ENCODE measurements around the gene GMCL1. TPM values are rescaled to one million over a fixed set of nuclear protein-coding genes. Genes with fewer than 3 reads are reported as not detected.

Gene GMCL1, protein sequence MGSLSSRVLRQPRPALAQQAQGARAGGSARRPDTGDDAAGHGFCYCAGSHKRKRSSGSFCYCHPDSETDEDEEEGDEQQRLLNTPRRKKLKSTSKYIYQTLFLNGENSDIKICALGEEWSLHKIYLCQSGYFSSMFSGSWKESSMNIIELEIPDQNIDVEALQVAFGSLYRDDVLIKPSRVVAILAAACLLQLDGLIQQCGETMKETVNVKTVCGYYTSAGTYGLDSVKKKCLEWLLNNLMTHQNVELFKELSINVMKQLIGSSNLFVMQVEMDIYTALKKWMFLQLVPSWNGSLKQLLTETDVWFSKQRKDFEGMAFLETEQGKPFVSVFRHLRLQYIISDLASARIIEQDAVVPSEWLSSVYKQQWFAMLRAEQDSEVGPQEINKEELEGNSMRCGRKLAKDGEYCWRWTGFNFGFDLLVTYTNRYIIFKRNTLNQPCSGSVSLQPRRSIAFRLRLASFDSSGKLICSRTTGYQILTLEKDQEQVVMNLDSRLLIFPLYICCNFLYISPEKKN
- total RNA-seq: 10 to 100 TPM; 20.6 to 22.1 TPM

DNA sequence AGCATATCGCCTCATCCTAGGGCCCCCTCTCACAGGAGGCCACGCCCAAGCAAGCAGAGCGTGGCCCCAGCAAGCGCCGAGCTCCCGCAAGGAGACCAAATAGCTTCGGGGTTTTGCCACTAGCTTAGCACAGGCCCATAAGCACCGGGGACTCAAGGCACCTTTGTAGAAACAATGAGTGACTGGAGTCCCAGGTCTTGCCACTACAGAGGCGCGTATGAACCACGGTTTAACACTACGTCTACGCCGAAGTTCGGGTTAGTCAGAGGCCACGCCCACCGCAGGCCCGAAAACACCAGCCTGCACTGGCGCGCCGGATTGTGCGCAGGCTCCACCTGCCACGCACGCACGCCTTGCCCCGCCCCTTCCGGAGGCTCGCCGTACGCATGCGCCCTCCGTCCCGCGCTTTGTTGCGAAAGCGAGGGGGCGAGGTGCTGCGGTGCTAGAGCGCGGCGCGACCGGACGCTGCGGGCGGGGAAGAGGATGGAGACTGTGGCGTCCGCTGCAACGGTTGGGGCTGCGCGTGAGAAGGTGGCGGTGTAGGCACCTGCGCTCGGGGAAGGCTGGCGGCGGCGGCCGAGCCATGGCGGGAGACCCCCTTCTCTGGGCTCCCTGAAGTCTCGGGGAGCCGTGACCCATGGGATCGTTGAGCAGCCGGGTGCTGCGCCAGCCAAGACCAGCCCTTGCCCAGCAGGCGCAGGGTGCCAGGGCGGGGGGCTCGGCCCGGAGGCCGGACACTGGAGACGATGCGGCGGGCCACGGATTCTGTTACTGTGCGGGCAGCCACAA is at the start of gene GMCL1:
Gene GMCL1, plus strand, starts transcription at position 405 of the 789 bp plus-strand sequence. Its CDS starts 233 bp downstream, at position 638.
- peaks cover 40% of the 10 kb centered on the region for H3K4me1 Mint-ChIP-seq (ENCODE audit: low read depth)
- H3K4me3 Mint-ChIP-seq: peak within 1 kb of the TSS; percentile 81
- peaks cover 13% of the 10 kb centered on the region for H3K36me3 Mint-ChIP-seq
- ChIA-PET POLR2A (interaction anchor here (1.8 kb wide), 1 partner anchor 88 kb away, joined by 5 read pairs; the partner anchor contains the start of gene ANXA4), CTCF (interaction anchor here (0.7 to 2.7 kb wide), 6 partner anchors 11 to 265 kb away, joined by 3 to 17 read pairs (median 6); no protein-coding TSS in a partner anchor)
- H3K27ac Mint-ChIP-seq: peak within 1 kb of the TSS; percentile 92
- H3K9me3 Mint-ChIP-seq: no peaks in the 10 kb centered on the region
- H3K27me3 Mint-ChIP-seq: no peaks in the 10 kb centered on the region
- intact Hi-C loops (cut with micrococcal nuclease): loop anchor here (1.0 to 5.0 kb wide), 8 partner anchors 65 to 1362 kb away; partner anchors contain the start of genes APLF, FAM136A, FBXO48 and NFU1
- peak; percentile 99 for DNase-seq

DNA sequence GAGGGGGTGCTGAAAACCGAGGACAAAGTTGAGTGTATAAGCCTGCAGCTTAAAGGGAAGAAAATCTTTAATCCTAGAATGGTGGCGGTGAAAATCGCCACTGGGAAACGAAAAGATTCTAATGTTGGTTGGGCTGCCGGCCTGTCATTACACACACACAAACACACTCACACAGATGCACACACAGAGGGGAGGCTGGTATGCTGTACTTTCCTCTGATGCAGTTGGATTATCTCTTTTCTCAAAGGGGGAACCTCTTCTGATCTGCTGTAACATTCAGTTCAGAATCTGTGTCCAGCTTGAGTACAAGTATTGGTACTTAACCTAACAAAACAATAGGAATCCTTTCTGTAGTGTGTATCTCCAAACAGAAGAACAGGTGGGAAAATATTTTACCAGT is 48.5 kb upstream of the GMCL1 start:
- Mint-ChIP-seq H3K4me3 (no peak overlapping the region), H3K9me3 (peaks cover 11% of the 10 kb centered on the region), H3K27ac (no peak overlapping the region), H3K4me1 (ENCODE audit: low read depth) (peaks cover 6% of the 10 kb centered on the region), H3K27me3 (no peaks in the 10 kb centered on the region), H3K36me3 (no peaks in the 10 kb centered on the region)
- ChIA-PET CTCF (interaction anchor here (1.3 kb wide), 1 partner anchor 56 kb away, joined by 4 read pairs; no protein-coding TSS in a partner anchor), POLR2A (no interaction called here)
- DNase-seq: no peak
- intact Hi-C loops (cut with micrococcal nuclease): no loop called here

DNA sequence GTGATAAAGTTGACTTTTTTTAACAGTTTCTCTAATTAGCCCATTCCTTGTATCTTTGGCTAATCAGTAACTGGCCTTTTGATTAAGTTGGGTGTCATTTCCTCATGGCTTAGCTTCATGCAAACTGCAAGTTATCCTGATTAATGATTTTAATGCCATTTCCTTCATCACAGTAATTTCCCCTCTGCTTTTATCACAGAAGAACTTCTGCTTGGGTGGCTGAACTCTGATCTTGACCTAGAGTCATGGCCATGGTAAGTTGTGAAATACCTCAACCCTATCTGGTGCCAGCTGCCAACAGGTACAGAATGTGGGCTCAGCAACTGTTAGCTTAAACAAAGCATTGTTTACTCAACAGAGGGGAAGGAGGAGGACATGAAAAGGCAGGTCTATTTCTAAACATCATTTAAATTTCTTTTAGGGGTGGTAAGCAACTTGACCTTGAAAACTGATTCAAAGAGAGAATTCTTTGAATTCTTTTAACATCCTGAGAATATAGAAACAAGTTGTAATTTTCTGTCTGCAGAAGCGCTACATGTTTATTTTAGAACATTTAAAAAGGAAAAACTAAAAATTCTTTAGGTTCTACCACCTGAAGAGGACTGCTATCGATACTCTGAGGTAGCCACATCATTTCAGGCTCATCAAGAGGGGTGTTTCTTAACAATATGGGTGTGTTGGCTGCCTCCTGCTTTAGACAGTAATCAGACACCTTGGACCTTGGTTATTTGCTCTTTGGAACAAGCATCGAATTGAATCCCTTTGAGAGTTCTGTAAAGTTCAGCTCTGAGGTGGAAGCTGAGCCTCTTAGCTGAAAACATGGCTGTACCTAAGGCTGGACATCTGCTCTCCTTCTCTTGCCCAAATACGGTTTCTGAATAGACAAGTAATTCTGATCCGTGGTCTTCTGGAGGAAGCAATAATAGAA is 47.9 kb upstream of the GMCL1 start:
- no peak overlapping the region for H3K27ac Mint-ChIP-seq
- peaks cover 5% of the 10 kb centered on the region for H3K9me3 Mint-ChIP-seq
- no peak for DNase-seq
- no peaks in the 10 kb centered on the region for H3K36me3 Mint-ChIP-seq
- intact Hi-C loops (cut with micrococcal nuclease): no loop called here
- no peaks in the 10 kb centered on the region for H3K27me3 Mint-ChIP-seq
- H3K4me3 Mint-ChIP-seq: no peak overlapping the region
- ChIA-PET POLR2A (no interaction called here), CTCF (interaction anchor here (0.6 to 1.3 kb wide), 2 partner anchors 35 to 57 kb away, joined by 3 to 4 read pairs; no protein-coding TSS in a partner anchor)
- H3K4me1 Mint-ChIP-seq (ENCODE audit: low read depth): peaks cover 4% of the 10 kb centered on the region

DNA sequence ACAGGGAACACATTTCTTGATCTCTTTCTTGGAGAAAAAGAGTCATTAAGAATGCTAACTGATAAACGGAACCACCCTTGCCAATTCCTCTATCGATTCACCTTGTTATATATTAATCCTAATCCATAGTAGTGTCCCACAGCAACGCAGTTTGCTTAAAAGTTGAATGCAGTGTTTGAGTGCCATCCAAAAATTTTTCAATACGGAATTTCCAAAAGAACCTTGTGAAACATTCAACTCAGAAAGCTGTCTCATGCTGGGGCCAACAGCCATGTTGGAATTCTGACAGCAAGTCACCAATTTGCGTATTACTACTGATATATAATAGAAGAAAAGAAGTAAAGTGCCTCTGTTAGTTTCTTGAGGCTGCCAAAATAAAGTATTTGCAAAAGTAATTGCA is 45.2 kb upstream of the GMCL1 start:
- no peak for DNase-seq
- POLR2A ChIA-PET: no interaction called here
- intact Hi-C loops (cut with micrococcal nuclease): no loop called here
- H3K4me1 Mint-ChIP-seq (ENCODE audit: low read depth): peaks cover 3% of the 10 kb centered on the region
- no peak overlapping the region for H3K27ac Mint-ChIP-seq
- CTCF ChIA-PET: interaction anchor here (1.3 kb wide), 1 partner anchor 59 kb away, joined by 4 read pairs; no protein-coding TSS in a partner anchor
- no peaks in the 10 kb centered on the region for H3K9me3 Mint-ChIP-seq
- H3K4me3 Mint-ChIP-seq: no peak overlapping the region
- no peaks in the 10 kb centered on the region for H3K27me3 Mint-ChIP-seq
- H3K36me3 Mint-ChIP-seq: peaks cover 3% of the 10 kb centered on the region

DNA sequence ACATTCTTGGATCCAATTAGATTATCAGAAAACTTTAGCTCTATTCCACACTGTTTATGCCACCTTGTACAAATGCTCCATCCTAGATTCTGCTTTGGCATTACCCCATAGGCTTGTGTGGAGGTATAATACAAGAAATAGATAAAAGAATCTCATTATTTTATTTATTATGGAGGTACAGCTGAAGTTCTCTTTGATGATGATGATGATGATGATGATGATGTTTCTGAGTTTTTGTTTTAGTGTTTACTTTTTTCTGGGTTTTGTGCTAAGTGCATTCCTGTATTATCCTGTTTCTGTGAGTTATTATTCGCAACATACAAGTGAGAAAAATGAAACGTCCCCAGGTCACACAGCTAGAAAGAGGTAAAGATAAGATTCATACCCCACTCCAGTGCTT is 44.1 kb upstream of the GMCL1 start:
- no peak for DNase-seq
- POLR2A ChIA-PET: no interaction called here
- Mint-ChIP-seq H3K9me3 (no peaks in the 10 kb centered on the region), H3K27ac (no peak overlapping the region), H3K36me3 (peaks cover 3% of the 10 kb centered on the region), H3K27me3 (no peaks in the 10 kb centered on the region), H3K4me3 (no peak overlapping the region), H3K4me1 (ENCODE audit: low read depth) (peaks cover 3% of the 10 kb centered on the region)
- intact Hi-C loops (cut with micrococcal nuclease): no loop called here
- CTCF ChIA-PET: interaction anchor here (0.5 to 1.3 kb wide), 2 partner anchors 34 to 61 kb away, joined by 3 to 4 read pairs; no protein-coding TSS in a partner anchor

DNA sequence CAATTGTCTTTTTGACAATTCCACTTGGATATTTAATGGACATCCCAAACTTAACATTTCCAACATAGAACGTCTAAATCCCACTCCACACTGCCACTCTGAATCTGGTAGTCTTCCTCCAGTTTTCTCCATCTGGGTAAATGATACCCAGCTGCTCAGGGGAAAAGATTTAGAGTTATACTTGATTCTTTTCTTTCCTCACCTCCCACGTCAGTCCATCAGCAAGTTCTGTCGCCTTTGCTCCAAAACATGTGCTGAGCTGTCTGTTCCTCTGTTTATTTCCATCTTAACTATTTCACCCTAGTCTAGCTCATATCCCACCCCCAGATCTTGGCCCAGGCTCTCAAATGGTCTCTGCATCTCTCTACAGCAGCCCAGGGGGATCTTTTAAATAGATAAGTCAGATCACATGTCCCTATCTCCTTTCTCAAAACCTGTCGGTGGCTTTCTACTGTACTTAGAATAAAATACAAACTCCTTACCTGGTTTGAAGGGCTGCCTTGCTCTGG is 43.4 kb upstream of the GMCL1 start:
- Mint-ChIP-seq H3K36me3 (peaks cover 3% of the 10 kb centered on the region), H3K27ac (no peak overlapping the region), H3K27me3 (no peaks in the 10 kb centered on the region), H3K4me1 (ENCODE audit: low read depth) (peaks cover 3% of the 10 kb centered on the region), H3K4me3 (no peak overlapping the region), H3K9me3 (no peaks in the 10 kb centered on the region)
- no peak for DNase-seq
- intact Hi-C loops (cut with micrococcal nuclease): no loop called here
- POLR2A ChIA-PET: no interaction called here
- CTCF ChIA-PET: no interaction called here

DNA sequence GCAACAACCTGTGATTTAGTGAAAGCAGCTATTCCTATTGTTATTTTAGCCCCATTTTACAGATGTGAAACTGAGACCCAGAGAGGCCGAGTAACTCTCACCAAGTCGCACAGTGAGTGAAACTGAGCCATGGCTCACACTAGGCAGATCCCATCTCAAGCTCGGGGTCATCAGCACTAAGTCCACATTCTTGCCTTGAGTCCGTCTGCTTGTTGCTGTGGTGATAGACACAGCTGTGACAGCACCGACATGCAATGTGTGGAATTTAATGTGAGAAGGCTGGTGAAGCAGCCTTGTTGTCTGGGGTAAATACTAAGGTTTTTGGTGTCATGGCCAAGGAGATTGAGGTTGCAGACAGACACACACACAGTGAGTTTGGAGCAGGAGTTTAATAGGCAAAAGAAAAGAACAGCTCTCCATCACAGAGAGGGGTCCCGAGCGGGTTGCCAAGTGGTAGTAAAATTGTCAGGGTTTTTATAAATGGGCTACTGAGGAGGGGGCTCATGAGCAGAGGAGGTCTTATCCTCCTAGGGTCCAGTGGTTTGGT is 40.2 kb upstream of the GMCL1 start:
- H3K9me3 Mint-ChIP-seq: no peaks in the 10 kb centered on the region
- H3K4me3 Mint-ChIP-seq: no peak overlapping the region
- intact Hi-C loops (cut with micrococcal nuclease): no loop called here

DNA sequence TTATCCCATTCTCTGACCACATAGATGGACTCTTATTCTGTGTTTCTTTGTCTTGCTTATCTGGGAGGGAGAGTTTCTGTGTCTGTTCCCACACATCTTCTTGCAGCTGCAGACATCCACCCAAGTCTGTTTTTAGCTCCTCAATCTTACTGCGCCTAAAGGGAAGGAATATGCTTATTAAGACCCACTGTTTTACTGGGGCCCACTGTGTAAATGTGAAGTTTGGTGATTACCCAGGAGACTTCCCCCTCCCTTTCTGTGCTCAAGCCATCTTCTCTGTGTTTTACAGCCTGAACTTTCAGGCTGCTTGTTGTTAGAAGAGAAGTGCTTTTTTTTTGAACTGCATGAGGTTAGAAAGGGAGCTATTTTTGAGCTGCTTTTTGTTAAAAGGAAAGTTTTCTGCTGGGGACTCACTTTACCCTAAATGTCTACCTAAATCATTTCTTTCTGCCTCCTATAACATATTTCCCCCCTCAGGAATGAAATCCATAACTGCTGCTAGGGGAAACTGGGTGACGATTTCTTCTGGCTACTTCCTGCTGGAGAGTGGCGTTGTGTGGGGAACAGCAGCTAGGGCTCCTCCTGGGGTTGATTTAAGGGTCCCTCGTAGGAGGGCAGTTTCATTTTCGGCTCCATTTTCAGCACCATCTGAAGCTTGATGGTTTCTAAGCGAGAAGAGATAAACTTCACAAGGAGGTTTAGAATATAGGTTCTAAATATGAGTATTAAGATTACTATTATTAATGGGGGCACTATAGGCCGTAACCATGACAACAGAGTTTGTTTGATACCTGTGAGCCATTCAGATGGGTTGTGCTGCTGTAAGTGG is 39.5 kb upstream of the GMCL1 start:
- POLR2A ChIA-PET: no interaction called here
- CTCF ChIA-PET: interaction anchor here (1.4 to 1.8 kb wide), 2 partner anchors 27 to 65 kb away, joined by 5 to 9 read pairs; no protein-coding TSS in a partner anchor
- H3K27me3 Mint-ChIP-seq: no peaks in the 10 kb centered on the region
- H3K36me3 Mint-ChIP-seq: peaks cover 3% of the 10 kb centered on the region
- intact Hi-C loops (cut with micrococcal nuclease): no loop called here
- H3K9me3 Mint-ChIP-seq: no peaks in the 10 kb centered on the region
- H3K27ac Mint-ChIP-seq: no peak overlapping the region
- no peak for DNase-seq
- H3K4me1 Mint-ChIP-seq (ENCODE audit: low read depth): peaks cover 3% of the 10 kb centered on the region
- no peak overlapping the region for H3K4me3 Mint-ChIP-seq

More for the DNA sequence above, 40.2 kb upstream of the GMCL1 start:
- Mint-ChIP-seq H3K4me1 (ENCODE audit: low read depth) (peaks cover 3% of the 10 kb centered on the region), H3K27ac (no peak overlapping the region), H3K27me3 (no peaks in the 10 kb centered on the region), H3K36me3 (peaks cover 3% of the 10 kb centered on the region)
- ChIA-PET POLR2A (no interaction called here), CTCF (interaction anchor here (1.4 to 1.8 kb wide), 2 partner anchors 27 to 64 kb away, joined by 5 to 9 read pairs; no protein-coding TSS in a partner anchor)
- DNase-seq: no peak

DNA sequence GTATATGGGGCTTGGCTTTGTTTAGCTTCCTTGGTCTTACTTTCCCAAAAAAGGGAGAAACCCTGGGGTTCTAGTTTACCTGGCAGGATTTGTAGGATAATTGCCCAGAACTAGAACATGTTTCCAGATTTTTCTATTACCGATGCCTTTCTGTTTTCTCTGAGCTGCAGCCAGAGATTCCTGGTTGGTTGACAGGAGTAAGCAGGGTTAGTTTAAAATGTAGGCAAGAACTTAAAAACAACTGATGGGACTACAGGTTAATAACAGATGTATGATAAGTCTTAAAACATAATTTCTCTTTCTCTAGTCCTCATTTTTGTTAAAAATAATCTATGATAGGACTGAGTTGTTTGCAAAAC is 38.9 kb upstream of the GMCL1 start:
- Mint-ChIP-seq H3K9me3 (no peaks in the 10 kb centered on the region), H3K27me3 (no peaks in the 10 kb centered on the region), H3K27ac (no peak overlapping the region), H3K4me3 (no peak overlapping the region), H3K4me1 (ENCODE audit: low read depth) (peaks cover 3% of the 10 kb centered on the region), H3K36me3 (peaks cover 3% of the 10 kb centered on the region)
- CTCF ChIA-PET: interaction anchor here (1.4 to 1.8 kb wide), 2 partner anchors 26 to 66 kb away, joined by 5 to 9 read pairs; no protein-coding TSS in a partner anchor
- POLR2A ChIA-PET: no interaction called here
- intact Hi-C loops (cut with micrococcal nuclease): no loop called here
- no peak for DNase-seq

DNA sequence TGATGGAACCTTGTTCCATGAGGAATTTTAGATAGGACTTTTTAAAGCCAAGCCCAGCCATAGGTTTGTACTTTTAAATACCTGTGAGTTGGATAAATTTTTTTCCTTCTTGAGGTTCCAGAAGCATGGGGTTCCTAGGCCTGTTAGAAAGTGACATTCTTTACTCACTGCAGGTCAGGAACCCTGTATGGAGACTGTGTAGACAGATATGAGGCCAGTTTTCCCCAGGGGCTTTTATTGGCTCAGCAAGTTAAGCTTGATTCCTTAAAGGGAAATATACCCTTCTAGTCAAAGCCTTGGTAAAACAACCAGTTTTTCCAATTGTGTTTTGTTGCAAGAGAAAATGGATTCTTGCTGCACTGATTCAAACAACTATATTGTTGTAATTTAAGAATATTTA is 38.4 kb upstream of the GMCL1 start:
- Mint-ChIP-seq H3K27ac (no peak overlapping the region), H3K27me3 (no peaks in the 10 kb centered on the region), H3K4me1 (ENCODE audit: low read depth) (peaks cover 3% of the 10 kb centered on the region), H3K4me3 (no peak overlapping the region), H3K9me3 (no peaks in the 10 kb centered on the region), H3K36me3 (peaks cover 3% of the 10 kb centered on the region)
- no peak for DNase-seq
- ChIA-PET CTCF (no interaction called here), POLR2A (no interaction called here)
- intact Hi-C loops (cut with micrococcal nuclease): no loop called here

All from activated CD4-positive, alpha-beta memory T cell treated with anti-CD3 and anti-CD28 coated beads for 36 hours (primary cell).